ENCODE data around the gene PRDM7. TPM values are rescaled to one million over a fixed set of nuclear protein-coding genes. Genes with fewer than 3 reads are reported as not detected.

Gene PRDM7
- total and polyA plus RNA-seq, 4 donors: not detected

GRCh38 chr16:90043526-90043925 is 33.6 kb downstream of the PRDM7 start:
- ATAC-seq (ENCODE audit: insufficient read depth, low FRiP score): no peak
- Histone ChIP-seq H3K9me3 (ENCODE audit: control insufficient read depth in 4 of 4, insufficient read depth in 3 of 4, low read length in 3 of 4) (no peaks in the 10 kb centered on the region), H3K27me3 (ENCODE audit: control insufficient read depth in 3 of 3, insufficient read depth in 3 of 3, low read length in 2 of 3) (no peaks in the 10 kb centered on the region), H3K9ac (ENCODE audit: insufficient read depth in 1 of 2, low read length in 2 of 2) (no peak overlapping the region), H3K4me1 (ENCODE audit: control insufficient read depth in 5 of 5, insufficient read depth in 5 of 5, low read length in 5 of 5) (peaks cover 0 to 14% (median 5%) of the 10 kb centered on the region in 5 donors), H3K4me3 (no peak overlapping the region), H3K36me3 (ENCODE audit: control insufficient read depth in 4 of 4, insufficient read depth in 4 of 4, low read length in 4 of 4) (peaks cover 0 to 35% (median 9%) of the 10 kb centered on the region in 4 donors), H3K27ac (ENCODE audit: low read depth in 1 of 2, low read length in 1 of 2) (no peak overlapping the region)
- no peak for TF ChIP-seq CTCF (IDR thresholded peaks at IDR 0.05; ENCODE audit: control extremely low read depth, extremely low read depth)
- DNase-seq: no peak
- WGBS, 2 donors: 89 to 97% methylated on average over 20 of the region's 20 CpGs

- peaks cover 0 to 14% (median 5%) of the 10 kb centered on the region in 5 donors for H3K4me1 ChIP-seq (ENCODE audit: control insufficient read depth in 5 of 5, insufficient read depth in 5 of 5, low read length in 5 of 5)
- no peak overlapping the region for H3K4me3 ChIP-seq
- no peak for TF ChIP-seq CTCF (IDR thresholded peaks at IDR 0.05; ENCODE audit: control extremely low read depth, extremely low read depth)
- WGBS, 2 donors: 87 to 88% methylated on average over 19 of the region's 19 CpGs
- ATAC-seq (ENCODE audit: insufficient read depth, low FRiP score) (no peak), DNase-seq (no peak)
- H3K27me3 ChIP-seq (ENCODE audit: control insufficient read depth in 3 of 3, insufficient read depth in 3 of 3, low read length in 2 of 3): no peaks in the 10 kb centered on the region
- no peaks in the 10 kb centered on the region for H3K9me3 ChIP-seq (ENCODE audit: control insufficient read depth in 4 of 4, insufficient read depth in 3 of 4, low read length in 3 of 4)
- H3K36me3 ChIP-seq (ENCODE audit: control insufficient read depth in 4 of 4, insufficient read depth in 4 of 4, low read length in 4 of 4): peaks cover 0 to 40% (median 13%) of the 10 kb centered on the region in 4 donors
- H3K9ac ChIP-seq (ENCODE audit: insufficient read depth in 1 of 2, low read length in 2 of 2): no peak overlapping the region
- H3K27ac ChIP-seq (ENCODE audit: low read depth in 1 of 2, low read length in 1 of 2): no peak overlapping the region
Observed at GRCh38 chr16:90042946-90043514, 34.1 kb downstream of the PRDM7 start.

- H3K4me3 ChIP-seq: no peak overlapping the region
- no peak overlapping the region for H3K27ac ChIP-seq (ENCODE audit: low read depth in 1 of 2, low read length in 1 of 2)
- ATAC-seq (ENCODE audit: insufficient read depth, low FRiP score): no peak
- no peaks in the 10 kb centered on the region for H3K27me3 ChIP-seq (ENCODE audit: control insufficient read depth in 3 of 3, insufficient read depth in 3 of 3, low read length in 2 of 3)
- peaks cover under 1 to 50% (median 15%) of the 10 kb centered on the region in 4 donors for H3K36me3 ChIP-seq (ENCODE audit: control insufficient read depth in 4 of 4, insufficient read depth in 4 of 4, low read length in 4 of 4)
- WGBS, 2 donors: 86 to 89% methylated on average over 16 of the region's 16 CpGs
- no peaks in the 10 kb centered on the region for H3K9me3 ChIP-seq (ENCODE audit: control insufficient read depth in 4 of 4, insufficient read depth in 3 of 4, low read length in 3 of 4)
- H3K9ac ChIP-seq (ENCODE audit: insufficient read depth in 1 of 2, low read length in 2 of 2): no peak overlapping the region
- peaks cover 0 to 9% (median 5%) of the 10 kb centered on the region in 5 donors for H3K4me1 ChIP-seq (ENCODE audit: control insufficient read depth in 5 of 5, insufficient read depth in 5 of 5, low read length in 5 of 5)
- DNase-seq: no peak
- no peak for TF ChIP-seq CTCF (IDR thresholded peaks at IDR 0.05; ENCODE audit: control extremely low read depth, extremely low read depth)
Observed at GRCh38 chr16:90041896-90042473, 35.1 kb downstream of the PRDM7 start.
